HepG2 (cell line): ENCODE measurements around the gene CALD1. TPM values are rescaled to one million over a fixed set of nuclear protein-coding genes. Genes with fewer than 3 reads are reported as not detected.

Source experiments
- CREBL2 ChIP-seq: sonication (generic); formaldehyde crosslinking; IDR thresholded peaks from 2 replicates; pipeline ENCODE4 v1.8.1; 2023; ENCODE audit warnings: missing genetic modification reagents, mild to moderate bottlenecking, borderline replicate concordance
- KDM4B ChIP-seq: sonication (generic); formaldehyde crosslinking; IDR thresholded peaks from 2 replicates; pipeline ENCODE4 v1.4.0; 2020; ENCODE audit warnings: missing genetic modification reagents
- NBN ChIP-seq: fragments of 450-650 bp; conservative IDR thresholded peaks from 2 replicates; pipeline ENCODE4 v1.6.1; 2017
- NONO ChIP-seq, 2 experiments: fragments of 450-650 bp in 1 of 2; sonication (generic) in 1 of 2; formaldehyde crosslinking in 1 of 2; IDR thresholded peaks in 1 of 2; conservative IDR thresholded peaks in 1 of 2; 2 replicates each; pipeline versions ENCODE4 v1.6.1 to v1.8.0; 2017 to 2022; ENCODE audit warnings: mild to moderate bottlenecking in 1 of 2, missing genetic modification reagents in 1 of 2, moderate library complexity in 1 of 2
- RARA ChIP-seq: IDR thresholded peaks from 2 replicates; pipeline ENCODE4 v1.6.1; 2016; ENCODE audit warnings: missing genetic modification reagents, missing compliant biosample characterization
- RELA ChIP-seq: sonication (generic); formaldehyde crosslinking; IDR thresholded peaks from 2 replicates; pipeline ENCODE4 v1.4.0; 2020; ENCODE audit warnings: missing genetic modification reagents
- ZNF138 ChIP-seq: sonication (generic); formaldehyde crosslinking; IDR thresholded peaks from 2 replicates; pipeline ENCODE4 v1.5.0; 2020; ENCODE audit warnings: mild to moderate bottlenecking, low read depth, missing genetic modification reagents
- ZNF225 ChIP-seq: sonication (generic); formaldehyde crosslinking; IDR thresholded peaks from 2 replicates; pipeline ENCODE4 v1.4.0; 2020; ENCODE audit warnings: mild to moderate bottlenecking, missing genetic modification reagents
- ZNF282 ChIP-seq: fragments of 450-650 bp; IDR thresholded peaks from 2 replicates; pipeline ENCODE4 v1.6.1; 2018; ENCODE audit not compliant: partially characterized antibody
- ZNF33A ChIP-seq: sonication (generic); formaldehyde crosslinking; IDR thresholded peaks from 2 replicates; pipeline ENCODE4 v1.5.1; 2020; ENCODE audit warnings: missing genetic modification reagents, mild to moderate bottlenecking, moderate library complexity, borderline replicate concordance
- ZNF34 ChIP-seq: sonication (generic); formaldehyde crosslinking; IDR thresholded peaks from 2 replicates; pipeline ENCODE4 v1.4.0; 2020; ENCODE audit warnings: mild to moderate bottlenecking, missing genetic modification reagents, borderline replicate concordance
- ZNF354B ChIP-seq: sonication (generic); formaldehyde crosslinking; IDR thresholded peaks from 2 replicates; pipeline ENCODE4 v1.8.0; 2022; ENCODE audit warnings: mild to moderate bottlenecking, missing genetic modification reagents
- ZNF577 ChIP-seq: sonication (generic); formaldehyde crosslinking; IDR thresholded peaks from 2 replicates; pipeline ENCODE4 v1.4.0; 2020; ENCODE audit warnings: mild to moderate bottlenecking, low read depth, missing genetic modification reagents, borderline replicate concordance
- ZNF691 ChIP-seq: sonication (generic); formaldehyde crosslinking; IDR thresholded peaks from 2 replicates; pipeline ENCODE4 v1.4.0; 2020; ENCODE audit warnings: missing genetic modification reagents, low read depth, mild to moderate bottlenecking, borderline replicate concordance
- ZNF713 ChIP-seq: sonication (generic); formaldehyde crosslinking; IDR thresholded peaks from 2 replicates; pipeline ENCODE4 v1.4.0; 2020; ENCODE audit warnings: mild to moderate bottlenecking, missing genetic modification reagents
- ZNF746 ChIP-seq: sonication (generic); formaldehyde crosslinking; IDR thresholded peaks from 2 replicates; pipeline ENCODE4 v1.8.0; 2022; ENCODE audit warnings: mild to moderate bottlenecking, missing genetic modification reagents
- polyA plus RNA-seq, 8 experiments: library from polyadenylated mRNA; depleted of rRNA in 3 of 8; stranded (reverse) in 7 of 8; unstranded in 1 of 8; fragments of >200 nt; fragmentation: Illumina TruSeq in 4 of 8; extraction: Trizol in 4 of 8; gene quantifications; 2 replicates each; pipeline versions ENCODE4 v1.2.1 to v1.2.3, GENCODE V29; 2011 to 2016; ENCODE audit warnings: low read depth in 4 of 8, missing spikeins in 1 of 8, mixed read lengths in 1 of 8; ENCODE audit not compliant: insufficient read depth in 1 of 8
- total RNA-seq, 5 experiments: library from RNA; depleted of rRNA; stranded (reverse); fragments of >200 nt; fragmentation: Illumina TruSeq; extraction: Trizol; gene quantifications; 2 replicates each; pipeline ENCODE4 v1.2.3, GENCODE V29; 2016; ENCODE audit warnings: low read depth in 1 of 5
- TF ChIP-seq, protein P1 (sequence below): sonication (generic); formaldehyde crosslinking; IDR thresholded peaks from 2 replicates; pipeline ENCODE4 v1.8.1; 2022; ENCODE audit warnings: low read depth, mild to moderate bottlenecking, missing genetic modification reagents
- TF ChIP-seq, protein P2 (sequence below): sonication (generic); formaldehyde crosslinking; IDR thresholded peaks from 2 replicates; pipeline ENCODE4 v1.5.1; 2020; ENCODE audit warnings: mild to moderate bottlenecking, missing genetic modification reagents, moderate library complexity
- TF ChIP-seq, protein P3 (sequence below): IDR thresholded peaks from 2 replicates; pipeline ENCODE4 v1.6.1; 2016; ENCODE audit warnings: low read depth, missing genetic modification reagents, missing compliant biosample characterization

The CALD1 gene
- total and polyA plus RNA-seq, 2 of the 13 experiments (the other 11 are each of a cell fraction or from before 2014, with no cell fraction given): 53.0 to 112 TPM

- TF ChIP-seq, protein P1, sequence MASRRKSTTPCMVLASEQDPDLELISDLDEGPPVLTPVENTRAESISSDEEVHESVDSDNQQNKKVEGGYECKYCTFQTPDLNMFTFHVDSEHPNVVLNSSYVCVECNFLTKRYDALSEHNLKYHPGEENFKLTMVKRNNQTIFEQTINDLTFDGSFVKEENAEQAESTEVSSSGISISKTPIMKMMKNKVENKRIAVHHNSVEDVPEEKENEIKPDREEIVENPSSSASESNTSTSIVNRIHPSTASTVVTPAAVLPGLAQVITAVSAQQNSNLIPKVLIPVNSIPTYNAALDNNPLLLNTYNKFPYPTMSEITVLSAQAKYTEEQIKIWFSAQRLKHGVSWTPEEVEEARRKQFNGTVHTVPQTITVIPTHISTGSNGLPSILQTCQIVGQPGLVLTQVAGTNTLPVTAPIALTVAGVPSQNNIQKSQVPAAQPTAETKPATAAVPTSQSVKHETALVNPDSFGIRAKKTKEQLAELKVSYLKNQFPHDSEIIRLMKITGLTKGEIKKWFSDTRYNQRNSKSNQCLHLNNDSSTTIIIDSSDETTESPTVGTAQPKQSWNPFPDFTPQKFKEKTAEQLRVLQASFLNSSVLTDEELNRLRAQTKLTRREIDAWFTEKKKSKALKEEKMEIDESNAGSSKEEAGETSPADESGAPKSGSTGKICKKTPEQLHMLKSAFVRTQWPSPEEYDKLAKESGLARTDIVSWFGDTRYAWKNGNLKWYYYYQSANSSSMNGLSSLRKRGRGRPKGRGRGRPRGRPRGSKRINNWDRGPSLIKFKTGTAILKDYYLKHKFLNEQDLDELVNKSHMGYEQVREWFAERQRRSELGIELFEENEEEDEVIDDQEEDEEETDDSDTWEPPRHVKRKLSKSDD: 0 out of 2 replicates have a peak, but pooled peaks have one; percentile 41
- TF ChIP-seq RELA (CRISPR knock-in tag): no peak
- TF ChIP-seq ZNF138: no peak
- TF ChIP-seq, protein P2, sequence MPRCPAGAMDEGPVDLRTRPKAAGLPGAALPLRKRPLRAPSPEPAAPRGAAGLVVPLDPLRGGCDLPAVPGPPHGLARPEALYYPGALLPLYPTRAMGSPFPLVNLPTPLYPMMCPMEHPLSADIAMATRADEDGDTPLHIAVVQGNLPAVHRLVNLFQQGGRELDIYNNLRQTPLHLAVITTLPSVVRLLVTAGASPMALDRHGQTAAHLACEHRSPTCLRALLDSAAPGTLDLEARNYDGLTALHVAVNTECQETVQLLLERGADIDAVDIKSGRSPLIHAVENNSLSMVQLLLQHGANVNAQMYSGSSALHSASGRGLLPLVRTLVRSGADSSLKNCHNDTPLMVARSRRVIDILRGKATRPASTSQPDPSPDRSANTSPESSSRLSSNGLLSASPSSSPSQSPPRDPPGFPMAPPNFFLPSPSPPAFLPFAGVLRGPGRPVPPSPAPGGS: no peak
- no peak; the same call in 1 of the 2 replicates for TF ChIP-seq ZNF33A
- no peak for TF ChIP-seq ZNF282
- TF ChIP-seq ZNF225 (CRISPR knock-in tag): no peak
- no peak for TF ChIP-seq NBN
- no peak for TF ChIP-seq ZNF713 (CRISPR knock-in tag)
- no peak for TF ChIP-seq ZNF746 (CRISPR knock-in tag)
- TF ChIP-seq, protein P3, sequence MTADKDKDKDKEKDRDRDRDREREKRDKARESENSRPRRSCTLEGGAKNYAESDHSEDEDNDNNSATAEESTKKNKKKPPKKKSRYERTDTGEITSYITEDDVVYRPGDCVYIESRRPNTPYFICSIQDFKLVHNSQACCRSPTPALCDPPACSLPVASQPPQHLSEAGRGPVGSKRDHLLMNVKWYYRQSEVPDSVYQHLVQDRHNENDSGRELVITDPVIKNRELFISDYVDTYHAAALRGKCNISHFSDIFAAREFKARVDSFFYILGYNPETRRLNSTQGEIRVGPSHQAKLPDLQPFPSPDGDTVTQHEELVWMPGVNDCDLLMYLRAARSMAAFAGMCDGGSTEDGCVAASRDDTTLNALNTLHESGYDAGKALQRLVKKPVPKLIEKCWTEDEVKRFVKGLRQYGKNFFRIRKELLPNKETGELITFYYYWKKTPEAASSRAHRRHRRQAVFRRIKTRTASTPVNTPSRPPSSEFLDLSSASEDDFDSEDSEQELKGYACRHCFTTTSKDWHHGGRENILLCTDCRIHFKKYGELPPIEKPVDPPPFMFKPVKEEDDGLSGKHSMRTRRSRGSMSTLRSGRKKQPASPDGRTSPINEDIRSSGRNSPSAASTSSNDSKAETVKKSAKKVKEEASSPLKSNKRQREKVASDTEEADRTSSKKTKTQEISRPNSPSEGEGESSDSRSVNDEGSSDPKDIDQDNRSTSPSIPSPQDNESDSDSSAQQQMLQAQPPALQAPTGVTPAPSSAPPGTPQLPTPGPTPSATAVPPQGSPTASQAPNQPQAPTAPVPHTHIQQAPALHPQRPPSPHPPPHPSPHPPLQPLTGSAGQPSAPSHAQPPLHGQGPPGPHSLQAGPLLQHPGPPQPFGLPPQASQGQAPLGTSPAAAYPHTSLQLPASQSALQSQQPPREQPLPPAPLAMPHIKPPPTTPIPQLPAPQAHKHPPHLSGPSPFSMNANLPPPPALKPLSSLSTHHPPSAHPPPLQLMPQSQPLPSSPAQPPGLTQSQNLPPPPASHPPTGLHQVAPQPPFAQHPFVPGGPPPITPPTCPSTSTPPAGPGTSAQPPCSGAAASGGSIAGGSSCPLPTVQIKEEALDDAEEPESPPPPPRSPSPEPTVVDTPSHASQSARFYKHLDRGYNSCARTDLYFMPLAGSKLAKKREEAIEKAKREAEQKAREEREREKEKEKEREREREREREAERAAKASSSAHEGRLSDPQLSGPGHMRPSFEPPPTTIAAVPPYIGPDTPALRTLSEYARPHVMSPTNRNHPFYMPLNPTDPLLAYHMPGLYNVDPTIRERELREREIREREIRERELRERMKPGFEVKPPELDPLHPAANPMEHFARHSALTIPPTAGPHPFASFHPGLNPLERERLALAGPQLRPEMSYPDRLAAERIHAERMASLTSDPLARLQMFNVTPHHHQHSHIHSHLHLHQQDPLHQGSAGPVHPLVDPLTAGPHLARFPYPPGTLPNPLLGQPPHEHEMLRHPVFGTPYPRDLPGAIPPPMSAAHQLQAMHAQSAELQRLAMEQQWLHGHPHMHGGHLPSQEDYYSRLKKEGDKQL: peak; percentile 31; the same call in 1 of the 2 replicates
- TF ChIP-seq ZNF577 (CRISPR knock-in tag): no peak
- no peak for TF ChIP-seq KDM4B
- TF ChIP-seq CREBL2 (CRISPR knock-in tag): no peak
- no peak for TF ChIP-seq NONO (IDR thresholded peaks at IDR 0.05)
- TF ChIP-seq NONO (CRISPR knock-in tag; conservative IDR thresholded peaks at IDR 0.05): peak; percentile 72
- no peak for TF ChIP-seq ZNF691 (CRISPR knock-in tag)
- TF ChIP-seq RARA (CRISPR knock-in tag): peak; percentile 76; the same call in 1 of the 2 replicates
- TF ChIP-seq ZNF354B (CRISPR knock-in tag): no peak
- TF ChIP-seq ZNF34 (CRISPR knock-in tag): no peak
These were observed 122.1 kb downstream of the CALD1 start (continued) for GRCh38 chr7:134901389-134902020.
